ENCODE data around the gene NAT14.
A peak's percentile ranks its signal among the peaks of the same experiment; 100 is the strongest.

NAT14 gene

DNA sequence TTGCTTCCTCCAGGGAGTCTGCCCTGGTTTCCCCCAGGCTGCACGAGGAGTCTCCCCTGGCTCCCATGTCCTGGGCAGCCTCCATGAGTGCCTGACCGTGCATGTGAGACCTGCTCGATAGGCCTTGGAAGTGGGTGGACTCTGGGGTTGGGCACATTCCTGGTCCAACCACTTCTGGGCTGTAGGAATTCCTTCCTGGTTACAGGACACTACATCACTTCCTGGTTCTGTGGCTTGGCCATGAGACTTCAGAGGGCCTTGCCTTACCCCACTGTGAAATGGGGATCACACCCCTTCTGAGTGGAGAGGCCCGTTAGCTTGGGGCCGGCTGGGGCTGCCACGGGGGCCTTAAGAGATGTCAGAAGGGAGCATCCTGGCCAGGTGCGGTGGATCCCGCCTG lies 12.5 kb upstream of the NAT14 start:
- no peak for DNase-seq

DNA sequence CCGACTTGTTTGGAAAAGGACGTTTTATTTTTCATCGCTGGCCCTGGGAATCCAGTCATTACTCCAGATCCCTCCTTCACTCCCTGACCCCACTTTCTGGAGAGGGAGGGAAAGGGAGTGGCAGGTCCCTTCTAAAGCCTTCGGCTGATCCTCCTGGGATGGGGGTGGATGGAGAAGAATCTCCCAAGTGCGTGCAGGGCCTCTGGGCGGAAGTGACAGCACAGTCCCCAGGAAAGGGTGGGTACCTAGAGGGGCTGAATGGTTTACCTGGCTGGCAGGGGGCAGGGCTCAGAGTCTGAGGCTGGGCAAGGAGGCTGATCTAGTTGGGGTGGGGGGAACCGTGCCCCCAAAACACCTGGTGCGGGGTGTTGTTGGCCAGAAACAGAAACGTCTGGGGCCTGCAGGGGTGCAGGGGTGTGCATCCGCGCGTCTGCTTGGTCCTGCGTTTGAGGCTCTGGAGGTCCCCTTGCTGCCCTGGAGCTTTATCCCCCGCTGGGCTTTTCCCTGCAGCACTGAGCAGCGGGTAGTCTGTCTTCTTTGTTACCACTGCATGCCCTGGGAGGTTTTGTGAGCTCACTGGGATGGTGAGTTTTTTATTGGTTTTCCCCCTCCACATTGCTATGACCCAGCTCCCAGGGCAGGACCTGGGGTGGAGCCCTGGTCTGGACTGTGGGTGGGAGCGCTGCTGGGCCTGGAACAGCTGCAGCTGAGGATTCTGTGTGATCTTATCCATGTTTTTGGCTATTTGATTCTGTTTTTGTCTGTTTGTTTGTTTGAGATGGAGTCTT lies 11.6 kb upstream of the NAT14 start:
- DNase-seq, result no peak

DNA sequence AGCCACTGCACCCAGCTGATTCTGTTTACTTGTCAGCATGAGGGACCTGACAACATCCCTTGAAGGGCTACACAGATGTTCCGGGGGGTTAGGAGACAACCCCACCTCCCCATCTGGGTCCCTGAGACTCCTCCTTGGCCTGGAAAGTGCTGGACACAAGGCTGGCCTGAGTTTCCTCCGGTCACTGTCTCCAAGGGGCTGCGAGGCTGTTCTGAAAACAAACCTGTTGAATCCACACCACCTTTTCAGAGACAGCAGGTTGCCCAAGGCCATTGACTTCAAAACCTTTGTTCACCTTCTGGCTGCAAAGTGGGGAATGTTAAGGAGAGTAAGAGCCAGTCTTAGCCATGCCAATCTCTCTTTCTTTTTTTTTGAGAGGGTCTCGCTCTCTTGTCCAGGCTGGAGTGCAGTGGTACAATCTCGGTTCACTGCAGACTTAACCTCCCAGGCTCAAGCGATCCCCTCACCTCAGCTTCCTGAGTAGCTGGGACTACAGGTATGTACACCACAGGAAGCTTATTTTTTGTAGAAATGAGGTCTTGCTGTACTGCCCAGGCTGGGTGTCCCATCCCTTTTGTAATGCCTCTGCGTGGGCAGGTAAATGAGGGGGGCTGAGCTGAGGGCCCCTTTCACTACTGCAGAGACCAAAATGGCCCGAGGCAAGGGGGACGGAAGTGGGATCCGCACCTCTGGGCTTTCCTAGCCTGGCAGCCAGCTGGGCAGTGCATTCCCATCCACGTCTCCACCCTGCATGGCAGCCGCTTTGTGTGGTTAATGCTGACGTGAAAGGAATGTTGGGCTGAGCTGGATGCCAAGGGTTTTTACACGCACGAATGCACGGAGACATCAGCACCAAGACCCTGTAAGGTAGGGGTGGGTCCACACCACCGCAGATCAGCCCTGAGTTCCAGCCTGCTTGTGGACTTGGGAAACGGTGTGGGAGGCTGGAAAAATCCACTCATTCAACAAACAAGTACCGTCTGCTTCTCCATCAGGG lies 10.4 kb upstream of the NAT14 start:
- no peak for DNase-seq

DNA sequence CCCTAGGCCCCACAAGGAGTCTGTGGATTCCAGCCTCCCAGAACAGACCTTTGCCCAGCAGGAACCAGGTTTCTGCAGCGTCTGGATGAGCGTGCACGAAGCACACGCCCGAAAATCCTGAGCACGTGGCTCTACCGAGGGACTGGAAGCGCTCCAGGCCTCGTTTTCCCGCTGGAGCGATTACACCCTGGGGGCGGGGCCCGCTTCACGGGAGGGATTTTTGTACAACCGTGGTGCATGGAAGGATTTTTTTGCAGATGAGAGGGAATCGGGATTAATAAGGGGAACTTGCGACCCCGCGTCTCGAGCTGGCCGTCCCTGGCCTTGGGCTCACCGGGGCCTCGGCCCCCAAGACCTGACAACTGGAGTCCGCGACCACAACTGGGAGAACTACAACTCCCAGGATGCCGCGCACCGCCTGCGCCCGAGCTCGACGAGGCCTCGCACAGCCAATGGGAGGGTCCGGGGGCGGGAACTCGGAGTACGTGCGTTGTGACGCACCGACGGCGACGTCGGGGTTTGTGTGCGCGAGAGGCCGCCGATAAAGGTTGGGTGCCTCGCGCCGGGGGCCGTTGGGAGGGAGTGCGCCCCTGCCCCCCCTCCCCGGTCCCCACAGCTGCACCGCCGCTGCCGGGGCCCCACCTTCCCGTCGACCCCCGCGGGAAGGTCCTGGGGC lies 8.8 kb upstream of the NAT14 start, which contains the start of gene ZNF628:
Gene ZNF628, plus strand, starts transcription at position 518 of the 676 bp plus-strand sequence. CDS start 3,294 bp downstream, outside the sequence.
- DNase-seq, result peak; percentile 97

DNA sequence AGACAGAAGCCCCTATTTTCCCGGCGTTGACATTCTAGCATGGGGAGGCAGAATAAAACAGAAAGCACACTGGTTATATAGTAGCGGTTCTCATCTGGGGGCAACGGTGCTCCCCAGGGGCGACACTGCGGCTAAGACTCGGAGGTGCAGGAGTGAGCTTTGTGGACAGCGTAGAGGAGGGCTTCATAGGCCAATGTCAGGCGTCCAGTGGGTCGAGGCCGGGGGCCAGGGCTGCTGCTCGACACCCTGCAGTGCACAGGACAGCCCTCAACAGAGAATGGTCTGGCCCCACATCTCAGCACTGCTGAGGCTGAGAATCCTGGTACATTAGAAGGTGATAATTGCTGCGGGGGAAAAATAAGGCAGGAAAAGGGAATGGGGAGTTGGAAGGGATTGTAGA lies 7.1 kb upstream of the NAT14 start:
- no peak for DNase-seq

DNA sequence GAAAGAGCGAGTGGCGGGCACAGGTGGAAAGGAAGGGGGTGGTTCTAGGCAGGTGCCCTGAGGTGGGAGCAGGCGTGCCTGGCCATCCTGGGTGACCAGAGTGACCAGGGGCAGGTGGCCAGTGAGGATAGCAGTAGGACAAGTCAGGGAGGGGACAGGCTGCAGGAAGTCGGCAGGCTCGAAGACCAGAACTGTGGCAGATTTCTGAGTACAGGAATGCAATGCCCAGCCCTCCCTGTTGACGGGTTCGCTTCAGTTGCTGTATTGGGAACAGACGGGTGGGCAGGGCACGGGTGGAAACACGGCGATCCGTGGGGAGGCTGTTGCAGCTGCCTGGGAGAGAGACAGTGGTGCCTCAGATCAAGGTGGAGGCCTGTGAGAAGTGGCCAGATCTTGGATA lies 6.6 kb upstream of the NAT14 start:
- DNase-seq, result no peak

DNA sequence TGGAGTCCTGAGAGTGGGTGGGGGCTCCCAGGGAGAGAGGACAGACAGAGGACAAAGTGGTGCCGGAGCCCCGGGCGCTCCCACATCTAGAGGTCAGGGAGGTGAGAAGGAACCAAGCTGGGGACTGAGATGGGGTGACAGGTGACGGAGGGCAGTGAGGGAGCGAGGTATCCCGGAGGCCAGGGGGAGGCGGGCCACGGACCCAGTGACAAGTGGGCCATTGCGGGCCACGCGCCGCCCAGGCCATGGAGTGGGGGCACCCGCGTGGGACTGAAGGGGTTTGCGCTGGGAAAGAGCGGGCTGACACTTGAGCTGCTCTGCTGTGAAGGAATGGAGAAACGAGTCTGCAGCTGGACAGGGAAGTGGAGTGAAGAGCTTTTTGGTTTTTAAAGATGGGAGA lies 5.9 kb upstream of the NAT14 start:
- DNase-seq, result no peak

DNA sequence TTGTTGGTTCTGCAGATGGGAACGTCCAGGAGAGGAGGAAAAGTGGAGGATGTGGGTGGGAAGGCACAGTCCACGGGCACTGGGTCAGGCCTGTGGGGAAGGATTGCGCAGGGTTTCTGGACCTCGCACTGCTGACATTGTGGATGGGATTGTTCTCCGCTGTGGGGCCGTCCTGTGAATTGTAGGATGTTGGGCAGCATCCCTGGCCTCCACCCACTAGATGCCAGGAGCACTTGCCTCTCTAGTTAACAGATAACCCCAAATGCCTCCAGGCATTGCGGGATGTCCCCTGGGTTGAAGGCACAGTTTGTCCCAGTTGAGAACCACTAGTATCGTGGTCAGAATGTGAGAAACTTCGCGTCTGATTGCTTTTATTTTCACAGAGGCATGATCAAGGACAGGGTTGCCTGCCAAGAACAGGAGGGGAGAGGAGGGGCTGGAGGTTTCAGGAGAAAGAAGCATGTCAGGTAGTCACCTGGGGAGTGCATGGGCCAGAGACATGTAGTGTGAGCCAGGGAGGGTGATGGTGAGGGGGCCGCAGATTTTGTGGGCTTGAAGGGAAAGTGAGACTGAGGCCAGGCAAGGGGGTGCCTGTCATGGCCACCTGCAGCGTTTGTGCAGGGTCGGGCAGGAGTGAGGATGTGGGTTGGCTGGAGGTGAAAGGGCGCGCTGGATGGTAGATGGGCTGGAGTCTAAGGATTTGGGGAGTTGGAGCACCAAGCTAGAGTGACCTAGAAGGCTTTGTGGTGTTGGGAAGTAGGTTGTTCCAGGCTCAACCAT lies 5.3 kb upstream of the NAT14 start:
- DNase-seq, result no peak

DNA sequence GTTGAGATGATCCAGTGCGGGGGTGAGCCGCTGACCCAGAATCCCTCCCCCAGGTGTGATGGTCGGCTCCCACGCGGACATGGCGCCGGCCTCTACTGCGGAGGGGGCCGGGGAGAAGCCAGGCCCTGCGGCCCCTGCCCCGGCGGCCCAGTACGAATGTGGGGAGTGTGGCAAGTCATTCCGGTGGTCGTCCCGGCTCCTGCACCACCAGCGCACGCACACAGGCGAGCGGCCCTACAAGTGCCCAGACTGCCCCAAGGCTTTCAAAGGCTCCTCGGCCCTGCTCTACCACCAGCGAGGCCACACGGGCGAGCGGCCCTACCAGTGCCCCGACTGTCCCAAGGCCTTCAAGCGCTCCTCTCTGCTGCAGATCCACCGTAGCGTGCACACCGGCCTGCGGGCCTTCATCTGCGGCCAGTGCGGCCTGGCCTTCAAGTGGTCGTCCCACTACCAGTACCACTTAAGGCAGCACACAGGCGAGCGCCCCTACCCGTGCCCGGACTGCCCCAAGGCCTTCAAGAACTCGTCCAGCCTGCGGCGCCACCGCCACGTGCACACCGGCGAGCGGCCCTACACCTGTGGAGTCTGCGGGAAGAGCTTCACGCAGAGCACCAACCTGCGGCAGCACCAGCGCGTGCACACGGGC lies 3.7 kb upstream of the NAT14 start:
- no peak for DNase-seq

DNA sequence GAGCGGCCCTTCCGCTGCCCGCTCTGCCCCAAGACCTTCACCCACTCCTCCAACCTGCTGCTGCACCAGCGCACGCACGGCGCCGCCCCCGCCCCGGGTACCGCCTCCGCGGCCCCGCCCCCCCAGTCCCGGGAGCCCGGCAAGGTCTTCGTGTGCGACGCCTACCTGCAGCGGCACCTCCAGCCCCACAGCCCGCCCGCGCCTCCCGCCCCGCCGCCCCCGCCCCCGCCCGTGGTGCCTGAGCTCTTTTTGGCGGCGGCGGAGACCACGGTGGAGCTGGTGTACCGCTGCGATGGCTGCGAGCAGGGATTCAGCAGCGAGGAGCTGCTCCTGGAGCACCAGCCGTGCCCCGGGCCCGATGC lies 3.2 kb upstream of the NAT14 start:
- no peak for DNase-seq

DNA sequence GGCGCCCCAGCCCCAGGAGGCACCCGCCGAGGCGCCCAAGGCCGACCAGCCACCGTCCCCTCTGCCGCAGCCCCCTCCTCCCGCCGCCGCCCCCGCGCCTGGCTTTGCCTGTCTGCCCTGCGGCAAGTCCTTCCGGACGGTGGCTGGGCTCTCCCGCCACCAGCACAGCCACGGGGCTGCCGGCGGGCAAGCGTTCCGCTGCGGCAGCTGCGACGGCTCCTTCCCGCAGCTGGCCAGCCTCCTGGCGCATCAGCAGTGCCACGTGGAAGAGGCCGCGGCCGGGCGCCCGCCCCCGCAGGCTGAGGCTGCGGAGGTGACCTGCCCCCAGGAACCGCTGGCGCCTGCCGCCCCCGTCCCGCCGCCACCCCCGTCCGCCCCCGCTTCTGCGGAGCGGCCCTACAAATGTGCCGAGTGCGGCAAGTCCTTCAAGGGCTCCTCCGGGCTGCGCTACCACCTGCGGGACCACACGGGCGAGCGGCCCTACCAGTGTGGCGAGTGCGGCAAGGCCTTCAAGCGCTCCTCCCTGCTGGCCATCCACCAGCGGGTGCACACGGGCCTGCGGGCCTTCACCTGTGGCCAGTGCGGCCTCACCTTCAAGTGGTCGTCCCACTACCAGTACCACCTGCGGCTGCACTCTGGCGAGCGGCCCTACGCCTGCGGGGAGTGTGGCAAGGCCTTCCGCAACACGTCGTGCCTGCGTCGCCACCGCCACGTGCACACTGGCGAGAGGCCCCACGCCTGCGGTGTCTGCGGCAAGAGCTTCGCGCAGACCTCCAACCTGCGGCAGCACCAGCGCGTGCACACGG lies 2.6 kb upstream of the NAT14 start:
- DNase-seq, result no peak

DNA sequence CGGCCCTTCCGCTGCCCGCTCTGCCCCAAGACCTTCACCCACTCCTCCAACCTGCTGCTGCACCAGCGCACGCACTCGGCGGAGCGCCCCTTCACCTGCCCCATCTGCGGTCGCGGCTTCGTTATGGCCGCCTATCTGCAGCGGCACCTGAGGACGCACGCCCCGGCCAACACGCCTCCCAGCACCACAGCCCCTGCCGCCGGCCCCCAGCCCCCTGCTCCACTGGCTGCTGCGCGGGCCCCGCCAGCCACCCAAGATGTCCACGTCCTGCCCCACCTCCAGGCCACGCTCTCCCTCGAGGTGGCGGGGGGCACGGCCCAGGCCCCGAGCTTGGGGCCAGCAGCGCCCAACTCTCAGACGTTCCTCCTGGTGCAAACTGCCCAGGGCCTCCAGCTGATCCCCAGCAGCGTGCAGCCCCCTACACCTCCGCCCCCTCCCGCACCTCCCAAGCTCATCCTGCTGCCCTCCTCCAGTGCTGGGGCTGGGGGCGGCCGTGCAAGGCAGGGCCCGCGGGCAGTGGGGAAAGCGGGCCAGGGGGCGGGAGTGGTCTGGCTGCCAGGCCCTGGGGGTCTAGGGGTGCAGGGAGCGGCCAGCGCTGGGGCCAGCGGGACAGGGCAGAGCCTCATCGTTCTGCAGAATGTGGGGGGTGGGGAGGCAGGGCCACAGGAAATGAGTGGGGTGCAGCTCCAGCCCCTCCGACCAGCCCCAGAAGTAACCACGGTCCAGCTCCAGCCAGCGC lies 1.9 kb upstream of the NAT14 start:
- no peak for DNase-seq

DNA sequence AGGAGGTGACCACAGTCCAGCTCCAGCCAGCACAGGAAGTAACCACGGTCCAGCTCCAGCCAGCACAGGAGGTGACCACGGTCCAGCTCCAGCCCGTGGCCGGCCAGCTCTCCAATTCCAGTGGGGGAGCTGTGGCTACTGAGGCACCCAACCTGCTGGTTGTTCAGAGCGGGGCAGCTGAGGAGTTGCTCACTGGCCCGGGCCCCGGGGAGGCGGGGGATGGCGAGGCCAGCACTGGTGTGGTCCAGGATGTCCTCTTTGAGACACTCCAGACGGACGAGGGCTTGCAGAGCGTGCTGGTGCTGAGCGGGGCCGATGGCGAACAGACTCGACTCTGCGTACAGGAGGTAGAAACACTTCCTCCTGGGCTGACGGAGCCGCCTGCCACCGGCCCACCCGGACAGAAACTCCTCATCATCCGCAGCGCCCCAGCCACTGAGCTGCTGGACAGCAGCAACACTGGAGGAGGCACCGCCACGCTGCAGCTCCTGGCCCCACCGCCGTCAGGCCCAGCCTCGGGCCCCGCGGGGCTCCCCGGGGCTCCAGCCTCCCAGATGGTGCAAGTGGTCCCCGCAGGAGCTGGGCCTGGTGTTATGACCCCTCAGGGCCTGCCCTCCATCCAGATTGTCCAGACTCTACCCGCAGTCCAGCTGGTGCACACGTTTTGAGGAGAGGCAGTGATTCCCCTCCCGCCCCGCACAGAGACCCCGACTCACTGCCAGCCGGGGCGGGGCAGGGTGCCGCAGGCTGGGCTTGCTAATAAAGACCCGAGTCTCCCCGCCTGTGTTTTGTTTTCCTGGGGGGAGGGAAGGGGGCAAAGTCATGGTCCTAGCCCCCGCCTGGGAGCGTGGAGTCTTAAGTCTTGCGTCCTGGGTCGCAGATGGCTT lies 1.0 kb upstream of the NAT14 start:
- DNase-seq, result no peak

DNA sequence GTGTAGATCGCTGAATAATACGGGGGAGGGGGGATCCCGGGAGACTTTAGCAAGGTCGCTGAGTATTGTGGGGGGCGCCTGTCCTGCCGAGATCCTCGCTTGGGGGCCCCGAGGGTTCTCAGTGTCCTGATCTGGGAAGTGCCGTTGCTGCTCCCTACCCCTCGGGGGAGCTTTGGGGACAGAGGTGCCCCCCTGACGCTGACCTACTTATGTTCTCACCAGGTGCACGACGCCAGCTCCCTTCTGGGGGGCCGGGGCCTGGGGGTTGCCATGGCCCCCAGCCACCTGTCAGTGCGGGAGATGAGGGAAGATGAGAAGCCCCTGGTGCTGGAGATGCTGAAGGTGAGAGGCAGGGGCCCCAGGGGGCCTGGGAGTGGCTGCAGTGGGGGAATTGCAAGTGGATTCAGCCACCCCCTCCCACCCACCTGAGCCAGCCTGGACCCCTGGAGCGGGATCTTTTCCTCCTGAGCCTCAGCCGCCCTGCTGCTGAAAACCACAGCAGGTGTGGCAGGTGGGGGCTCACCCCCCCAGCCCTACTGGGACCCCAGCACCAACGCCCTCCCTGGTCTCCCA lies 537 bp downstream of the NAT14 start:
- no peak for DNase-seq

DNA sequence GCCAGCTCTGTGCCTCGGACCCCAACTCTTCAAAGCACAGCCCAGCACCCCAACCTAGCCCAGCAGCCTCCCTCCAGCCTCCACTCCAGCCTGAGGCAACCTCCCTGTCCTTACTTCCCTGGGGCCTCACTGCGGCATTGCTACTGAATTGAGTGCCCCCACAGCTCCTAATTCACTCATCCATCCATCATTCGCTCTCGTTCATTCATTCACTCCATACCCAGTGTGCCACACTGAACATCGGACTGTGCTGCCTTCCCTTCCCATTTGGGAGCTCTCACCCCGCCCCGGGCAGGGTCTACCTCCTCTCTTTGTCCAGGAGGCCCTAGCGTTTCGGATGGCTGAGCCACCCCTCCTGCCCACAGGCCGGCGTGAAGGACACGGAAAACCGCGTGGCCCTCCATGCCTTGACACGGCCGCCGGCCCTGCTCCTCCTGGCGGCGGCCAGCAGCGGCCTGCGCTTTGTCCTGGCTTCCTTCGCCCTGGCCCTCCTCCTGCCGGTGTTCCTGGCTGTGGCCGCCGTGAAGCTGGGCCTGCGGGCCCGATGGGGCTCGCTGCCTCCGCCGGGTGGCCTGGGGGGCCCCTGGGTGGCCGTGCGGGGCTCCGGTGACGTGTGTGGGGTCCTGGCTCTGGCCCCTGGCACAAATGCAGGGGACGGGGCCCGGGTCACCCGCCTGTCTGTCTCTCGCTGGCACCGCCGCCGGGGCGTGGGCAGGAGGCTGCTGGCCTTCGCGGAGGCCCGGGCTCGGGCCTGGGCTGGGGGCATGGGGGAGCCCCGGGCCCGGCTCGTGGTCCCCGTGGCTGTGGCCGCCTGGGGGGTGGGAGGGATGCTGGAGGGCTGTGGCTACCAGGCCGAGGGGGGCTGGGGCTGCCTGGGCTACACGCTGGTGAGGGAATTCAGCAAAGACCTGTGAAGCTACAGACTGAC lies 1.3 kb downstream of the NAT14 start:
- DNase-seq, result no peak

DNA sequence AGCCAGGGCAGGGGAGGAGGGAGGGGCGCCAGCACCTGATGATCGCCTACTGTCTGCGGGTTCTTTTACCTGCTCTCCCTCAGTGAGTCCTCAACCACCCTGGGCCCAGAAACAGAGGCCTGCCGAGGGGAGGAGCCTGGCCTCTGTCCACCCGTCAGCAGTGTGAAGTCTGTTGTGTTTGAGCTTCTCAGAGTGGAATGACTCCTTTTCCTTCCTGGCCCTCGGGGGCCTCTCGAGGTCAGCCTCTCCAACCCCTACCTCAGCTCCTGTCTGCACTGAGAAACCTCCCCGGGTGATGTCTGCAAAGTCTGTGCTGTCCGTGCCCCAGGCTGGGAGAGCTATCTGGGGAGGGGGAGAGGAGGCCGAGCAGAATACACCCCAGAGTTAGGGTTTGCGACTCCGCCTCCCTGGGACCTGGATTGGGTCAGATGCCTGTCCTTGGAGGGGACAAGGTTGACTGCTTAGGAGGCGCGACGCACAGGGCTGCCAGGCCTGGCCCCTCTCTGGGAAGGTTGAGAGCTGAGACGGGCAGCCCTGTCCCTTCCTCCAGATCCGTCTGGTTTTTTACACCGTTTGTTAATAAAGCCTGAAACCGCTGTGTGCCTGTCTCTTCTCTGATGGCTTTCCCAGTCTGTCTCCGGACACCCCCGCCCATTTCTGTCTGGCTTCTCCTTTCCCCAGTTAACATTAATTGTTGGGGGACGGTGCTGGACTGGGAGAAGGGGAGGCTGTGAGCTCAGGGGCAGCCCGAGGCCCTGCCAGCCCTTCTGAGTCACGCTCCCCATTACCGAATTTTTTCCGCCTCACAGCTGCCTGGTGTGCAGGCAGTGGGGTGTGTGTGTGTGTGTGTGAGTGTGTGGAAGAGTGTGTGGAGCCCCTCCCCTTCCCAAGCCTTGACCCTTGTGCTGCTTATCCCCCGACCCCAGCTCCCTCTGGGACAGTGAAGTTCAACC lies 2.3 kb downstream of the NAT14 start:
- no peak for DNase-seq

Measured in NCI-H510A (cell line).